AG04450 (cell line): ENCODE measurements around the gene FLNB. TPM values are rescaled to one million over a fixed set of nuclear protein-coding genes. Genes with fewer than 3 reads are reported as not detected.

ENCODE experiments used
- CTCF ChIA-PET: fragments of 300-600, 350-600 bp; formaldehyde crosslinking; extraction: SDS; loops from one replicate; lab custom pipeline; 2022; ENCODE audit warnings: antibody characterized with exemption, inconsistent platforms; lab: Charles Lee
- POLR2A ChIA-PET: fragments of 350-600 bp; formaldehyde crosslinking; extraction: SDS; loops from one replicate; lab custom pipeline; 2021; ENCODE audit warnings: antibody characterized with exemption, inconsistent platforms; lab: Yijun Ruan, JAX
- DNase-seq: peaks from one replicate; pipeline ENCODE4 v3.0.0-alpha.2; 2011; ENCODE audit warnings: low read depth, low spot score
- H3K27ac ChIP-seq: one replicate; pipeline ENCODE4 v1.5.1; 2012; ENCODE audit warnings: low read depth, low read length, control low read depth
- H3K27me3 ChIP-seq: one replicate; pipeline ENCODE4 v1.6.0; 2012; ENCODE audit warnings: low read length; ENCODE audit not compliant: control insufficient read depth, insufficient read depth
- H3K4me3 ChIP-seq: 2 replicates; pipeline ENCODE4 v1.5.1; 2011; ENCODE audit warnings: mild to moderate bottlenecking, low read depth, low read length, control low read depth
- H3K9me3 ChIP-seq: 2 replicates; pipeline ENCODE4 v1.5.1; 2012; ENCODE audit warnings: low read length; ENCODE audit not compliant: control insufficient read depth, insufficient read depth
- CTCF ChIP-seq: IDR thresholded peaks from 2 replicates; pipeline ENCODE4 v1.5.1; 2011; ENCODE audit warnings: low read depth, low read length, control low read depth, inconsistent platforms
- polyA plus RNA-seq: library from polyadenylated mRNA; depleted of rRNA; stranded (reverse); fragments of >200 nt; gene quantifications from 2 replicates; pipeline ENCODE4 v1.2.3, GENCODE V29; 2011

The FLNB gene
- polyA plus RNA-seq, 1 experiment = 89.6 TPM

GRCh38 chr3:58183221-58183620, 175.0 kb downstream of the FLNB start:
- no peaks in the 10 kb centered on the region for H3K9me3 ChIP-seq
- H3K4me3 ChIP-seq = no peak overlapping the region
- peaks cover 2% of the 10 kb centered on the region for H3K27me3 ChIP-seq
- DNase-seq = no peak
- CTCF ChIA-PET = interaction anchor here (1.4 kb wide), 1 partner anchor 122 kb away, joined by 4 read pairs; the partner anchor contains the start of genes HTD2 and RPP14
- H3K27ac ChIP-seq = no peak overlapping the region
- POLR2A ChIA-PET = interaction anchor here (1.0 kb wide), 1 partner anchor 123 kb away, joined by 3 read pairs; the partner anchor contains the start of genes HTD2 and RPP14
- TF ChIP-seq CTCF = no peak

- DNase-seq = no peak
- ChIA-PET CTCF (interaction anchor here (1.4 to 9.1 kb wide), 3 partner anchors 16 to 122 kb away, joined by 3 to 216 read pairs (median 4); partner anchors contain the start of genes HTD2 and RPP14), POLR2A (no interaction called here)
- TF ChIP-seq CTCF = no peak
- Histone ChIP-seq H3K27ac (no peak overlapping the region), H3K9me3 (no peaks in the 10 kb centered on the region), H3K4me3 (no peak overlapping the region), H3K27me3 (peaks cover 2% of the 10 kb centered on the region)
These were observed 175.7 kb downstream of the FLNB start for GRCh38 chr3:58183891-58184290.

DNA sequence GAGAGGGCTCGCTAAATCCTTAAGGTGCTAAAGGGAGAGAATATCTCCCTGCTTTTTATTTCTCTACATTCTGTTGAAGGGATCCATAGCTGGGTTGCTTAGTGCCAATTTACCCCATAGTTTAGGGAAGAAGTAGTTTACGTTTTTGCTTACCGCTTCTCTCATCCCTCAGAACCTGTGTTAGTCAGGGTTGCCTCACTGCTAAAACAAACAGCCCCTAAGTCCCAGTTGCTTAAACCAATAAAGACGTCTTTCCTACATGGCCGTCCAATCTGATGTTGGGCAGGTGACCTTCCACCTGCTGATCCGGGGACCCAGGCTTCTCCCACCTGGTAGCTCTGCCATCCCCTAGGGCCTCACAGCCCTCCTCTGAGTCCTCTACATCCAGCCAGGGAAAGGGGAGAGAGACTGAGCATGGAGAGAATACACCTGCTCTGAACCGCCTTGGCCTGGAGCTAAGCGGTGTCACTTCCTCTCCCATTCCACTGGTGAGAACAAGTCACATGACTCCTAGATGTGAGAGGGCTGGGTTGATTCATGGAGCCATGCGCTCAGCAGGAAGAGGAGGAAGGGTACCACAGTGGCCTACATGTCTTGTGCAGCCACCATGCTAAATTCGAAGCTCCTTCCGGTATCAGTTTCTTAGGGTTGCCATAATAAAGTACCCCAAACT, 176.2 kb downstream of the FLNB start:
- Histone ChIP-seq H3K27ac (no peak overlapping the region), H3K4me3 (no peak overlapping the region), H3K27me3 (peaks cover 2% of the 10 kb centered on the region), H3K9me3 (no peaks in the 10 kb centered on the region)
- no peak for TF ChIP-seq CTCF
- CTCF ChIA-PET = interaction anchor here (1.4 to 9.1 kb wide), 3 partner anchors 16 to 122 kb away, joined by 3 to 216 read pairs (median 27); partner anchors contain the start of genes HTD2 and RPP14
- POLR2A ChIA-PET = no interaction called here
- DNase-seq = no peak

DNA sequence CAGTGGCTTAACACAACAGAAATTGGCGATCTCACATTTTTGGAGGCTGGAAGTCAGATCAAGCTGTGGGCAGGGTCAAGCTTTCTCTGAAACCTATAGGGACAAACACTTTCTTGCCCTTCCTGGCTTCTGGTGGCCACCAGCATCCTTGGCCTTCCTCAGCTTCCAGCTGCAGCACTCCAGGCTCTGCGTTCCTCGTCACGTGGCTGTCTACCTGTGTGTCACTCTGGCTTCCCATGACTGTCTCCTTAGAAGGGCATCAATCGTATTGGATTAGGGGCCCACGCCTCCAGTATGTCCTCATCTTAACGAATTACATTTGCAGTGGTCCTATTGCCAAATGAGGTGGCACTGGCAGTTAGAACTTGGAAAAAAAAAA, 176.7 kb downstream of the FLNB start:
- POLR2A ChIA-PET = no interaction called here
- peaks cover 2% of the 10 kb centered on the region for H3K27me3 ChIP-seq
- H3K9me3 ChIP-seq = no peaks in the 10 kb centered on the region
- no peak for TF ChIP-seq CTCF
- no peak for DNase-seq
- CTCF ChIA-PET = interaction anchor here (1.4 to 9.1 kb wide), 3 partner anchors 17 to 121 kb away, joined by 3 to 216 read pairs (median 27); partner anchors contain the start of genes HTD2 and RPP14
- no peak overlapping the region for H3K27ac ChIP-seq
- H3K4me3 ChIP-seq = no peak overlapping the region

DNA sequence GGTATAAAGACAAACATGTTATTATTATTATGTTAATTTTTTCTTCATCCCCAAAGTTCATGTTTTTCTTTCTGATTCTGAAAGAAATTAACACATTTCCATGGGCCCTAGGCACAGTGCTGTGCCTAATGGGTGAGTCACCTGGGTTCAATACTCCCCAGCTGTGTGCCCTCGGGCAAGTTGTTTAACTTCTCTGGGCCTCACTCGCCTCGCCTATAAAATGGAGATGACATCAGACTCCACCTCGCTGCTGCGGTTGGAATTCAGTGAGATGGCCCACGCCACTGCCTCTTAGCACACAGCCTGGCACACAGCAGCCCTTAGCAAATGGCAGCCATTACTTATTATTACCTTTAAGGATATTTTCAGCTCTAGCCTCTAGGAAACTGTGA, 179.9 kb downstream of the FLNB start:
- no peak for DNase-seq
- peaks cover 2% of the 10 kb centered on the region for H3K27me3 ChIP-seq
- ChIA-PET POLR2A (interaction anchor here (0.8 kb wide), 1 partner anchor 118 kb away, joined by 3 read pairs; the partner anchor contains the start of genes HTD2 and RPP14), CTCF (interaction anchor here (0.6 to 9.1 kb wide), 28 partner anchors 9 to 459 kb away, joined by 3 to 216 read pairs (median 4); partner anchors contain the start of genes ABHD6, HTD2 and RPP14)
- H3K4me3 ChIP-seq = no peak overlapping the region
- no peak for TF ChIP-seq CTCF
- no peaks in the 10 kb centered on the region for H3K9me3 ChIP-seq
- no peak overlapping the region for H3K27ac ChIP-seq
